IgD-negative memory B cell (primary cell): ENCODE measurements around the gene SAP30L. TPM values are rescaled to one million over a fixed set of nuclear protein-coding genes. Genes with fewer than 3 reads are reported as not detected.

Experiments
- H3K27ac Mint-ChIP-seq, 3 donors: one replicate each; pipeline ENCODE4 v1.8.0; 2020 to 2022; ENCODE audit warnings: mild to moderate bottlenecking in 3 of 3, mixed read lengths in 3 of 3, moderate library complexity in 1 of 3
- H3K27me3 Mint-ChIP-seq: one replicate; pipeline ENCODE4 v1.8.0; 2021; ENCODE audit warnings: mixed read lengths
- H3K36me3 Mint-ChIP-seq: one replicate; pipeline ENCODE4 v1.8.0; 2020; ENCODE audit warnings: mild to moderate bottlenecking, mixed read lengths
- H3K4me1 Mint-ChIP-seq, 3 donors: one replicate each; pipeline ENCODE4 v1.8.0; 2020 to 2022; ENCODE audit warnings: mixed read lengths in 3 of 3, mild to moderate bottlenecking in 1 of 3
- H3K4me3 Mint-ChIP-seq, 4 donors: one replicate each; pipeline ENCODE4 v1.8.0; 2020 to 2022; ENCODE audit warnings: mild to moderate bottlenecking in 4 of 4, mixed read lengths in 4 of 4, moderate library complexity in 3 of 4
- H3K9me3 Mint-ChIP-seq, 3 donors: one replicate each; pipeline ENCODE4 v1.8.0; 2020 to 2021; ENCODE audit warnings: mixed read lengths in 3 of 3, mild to moderate bottlenecking in 1 of 3
- polyA plus RNA-seq: library from polyadenylated mRNA; unstranded; fragments of 300-500 nt; fragmentation: Illumina TruSeq; gene quantifications from one replicate; pipeline ENCODE4 v1.2.3, GENCODE V29; 2021

Gene SAP30L
- polyA plus RNA-seq, 1 donor from 2014 or later = 34.2 TPM

GRCh38 chr5:154437281-154437965, 8.4 kb upstream of the SAP30L start:
- peaks cover 20% of the 10 kb centered on the region for H3K36me3 Mint-ChIP-seq

GRCh38 chr5:154440540-154440939, 5.3 kb upstream of the SAP30L start:
- Mint-ChIP-seq H3K4me3 (no peak overlapping the region), H3K27me3 (no peaks in the 10 kb centered on the region), H3K36me3 (peaks cover 20% of the 10 kb centered on the region), H3K4me1 (peaks cover 4 to 18% (median 11%) of the 10 kb centered on the region in 3 donors), H3K27ac (no peak overlapping the region), H3K9me3 (no peaks in the 10 kb centered on the region)

More at GRCh38 chr5:154437281-154437965, 8.4 kb upstream of the SAP30L start:
- Mint-ChIP-seq H3K4me1 (peaks cover 0 to 7% (median 0%) of the 10 kb centered on the region in 3 donors), H3K27me3 (no peaks in the 10 kb centered on the region), H3K4me3 (peak overlapping the region in 1 of 4 donors; percentile 58), H3K9me3 (no peaks in the 10 kb centered on the region), H3K27ac (no peak overlapping the region)

GRCh38 chr5:154442801-154443200, 3.0 kb upstream of the SAP30L start:
- Mint-ChIP-seq H3K4me1 (peaks cover 18 to 24% (median 20%) of the 10 kb centered on the region in 3 donors), H3K4me3 (peak overlapping the region in 2 of 4 donors; percentile 32 to 43), H3K36me3 (peaks cover 11% of the 10 kb centered on the region), H3K27ac (no peak overlapping the region), H3K27me3 (no peaks in the 10 kb centered on the region), H3K9me3 (no peaks in the 10 kb centered on the region)

- Mint-ChIP-seq H3K4me3 (peak overlapping the region; percentile 97 to 100 (median 100)), H3K4me1 (peaks cover 30 to 38% (median 35%) of the 10 kb centered on the region in 3 donors), H3K36me3 (peaks cover 8% of the 10 kb centered on the region), H3K27me3 (no peaks in the 10 kb centered on the region), H3K9me3 (no peaks in the 10 kb centered on the region), H3K27ac (peak overlapping the region; percentile 83 to 96 (median 94))
These were observed 1.0 kb upstream of the SAP30L start for GRCh38 chr5:154444556-154445421.

GRCh38 chr5:154446195-154447088, 645 bp downstream of the SAP30L start:
- Mint-ChIP-seq H3K9me3 (no peaks in the 10 kb centered on the region), H3K36me3 (peaks cover 8% of the 10 kb centered on the region), H3K27ac (peak overlapping the region; percentile 53 to 96 (median 83)), H3K27me3 (no peaks in the 10 kb centered on the region), H3K4me1 (peaks cover 30 to 42% (median 36%) of the 10 kb centered on the region in 3 donors), H3K4me3 (peak overlapping the region; percentile 89 to 99 (median 94))

GRCh38 chr5:154447089-154447725, 1.4 kb downstream of the SAP30L start:
- Mint-ChIP-seq H3K36me3 (peaks cover 7% of the 10 kb centered on the region), H3K27me3 (no peaks in the 10 kb centered on the region), H3K4me3 (peak overlapping the region; percentile 89 to 99 (median 94)), H3K27ac (peak overlapping the region; percentile 50 to 83 (median 53)), H3K9me3 (no peaks in the 10 kb centered on the region), H3K4me1 (peaks cover 30 to 42% (median 35%) of the 10 kb centered on the region in 3 donors)

GRCh38 chr5:154449786-154450185, 4.0 kb downstream of the SAP30L start:
- peak overlapping the region in 1 of 4 donors; percentile 83 for H3K4me3 Mint-ChIP-seq
- H3K27me3 Mint-ChIP-seq = no peaks in the 10 kb centered on the region
- H3K36me3 Mint-ChIP-seq = peaks cover 8% of the 10 kb centered on the region
- H3K9me3 Mint-ChIP-seq = no peaks in the 10 kb centered on the region
- no peak overlapping the region for H3K27ac Mint-ChIP-seq
- H3K4me1 Mint-ChIP-seq = peaks cover 30 to 36% (median 31%) of the 10 kb centered on the region in 3 donors

GRCh38 chr5:154451957-154452356, 6.2 kb downstream of the SAP30L start:
- no peak overlapping the region for H3K27ac Mint-ChIP-seq
- peaks cover 5% of the 10 kb centered on the region for H3K36me3 Mint-ChIP-seq
- H3K9me3 Mint-ChIP-seq = no peaks in the 10 kb centered on the region
- H3K27me3 Mint-ChIP-seq = no peaks in the 10 kb centered on the region
- peaks cover 20 to 29% (median 23%) of the 10 kb centered on the region in 3 donors for H3K4me1 Mint-ChIP-seq
- no peak overlapping the region for H3K4me3 Mint-ChIP-seq

- Mint-ChIP-seq H3K9me3 (no peaks in the 10 kb centered on the region), H3K27ac (no peak overlapping the region), H3K27me3 (no peaks in the 10 kb centered on the region), H3K4me1 (peaks cover 1 to 4% (median 2%) of the 10 kb centered on the region in 3 donors), H3K4me3 (no peak overlapping the region), H3K36me3 (peaks cover 8% of the 10 kb centered on the region)
These were observed 9.8 kb downstream of the SAP30L start for GRCh38 chr5:154455585-154455984.

GRCh38 chr5:154456540-154456939, 10.7 kb downstream of the SAP30L start:
- H3K36me3 Mint-ChIP-seq = peaks cover 8% of the 10 kb centered on the region
- H3K4me3 Mint-ChIP-seq = no peak overlapping the region
- peaks cover 2 to 7% (median 4%) of the 10 kb centered on the region in 3 donors for H3K4me1 Mint-ChIP-seq
- H3K27me3 Mint-ChIP-seq = no peaks in the 10 kb centered on the region
- no peak overlapping the region for H3K27ac Mint-ChIP-seq
- no peaks in the 10 kb centered on the region for H3K9me3 Mint-ChIP-seq

GRCh38 chr5:154459015-154459414, 13.2 kb downstream of the SAP30L start:
- Mint-ChIP-seq H3K27me3 (no peaks in the 10 kb centered on the region), H3K36me3 (peaks cover 10% of the 10 kb centered on the region), H3K9me3 (no peaks in the 10 kb centered on the region), H3K4me1 (peaks cover 1 to 7% (median 2%) of the 10 kb centered on the region in 3 donors), H3K27ac (no peak overlapping the region), H3K4me3 (no peak overlapping the region)

- Mint-ChIP-seq H3K27ac (no peak overlapping the region), H3K36me3 (peaks cover 8% of the 10 kb centered on the region), H3K9me3 (no peaks in the 10 kb centered on the region), H3K4me3 (no peak overlapping the region), H3K4me1 (peaks cover 1 to 7% (median 2%) of the 10 kb centered on the region in 3 donors), H3K27me3 (no peaks in the 10 kb centered on the region)
These were observed 14.4 kb downstream of the SAP30L start for GRCh38 chr5:154460172-154460571.

- H3K36me3 Mint-ChIP-seq = peaks cover 6% of the 10 kb centered on the region
- no peaks in the 10 kb centered on the region for H3K9me3 Mint-ChIP-seq
- H3K27ac Mint-ChIP-seq = no peak overlapping the region
- H3K4me3 Mint-ChIP-seq = no peak overlapping the region
- H3K4me1 Mint-ChIP-seq = peaks cover 1 to 7% (median 2%) of the 10 kb centered on the region in 3 donors
- H3K27me3 Mint-ChIP-seq = no peaks in the 10 kb centered on the region
These were observed 15.7 kb downstream of the SAP30L start for GRCh38 chr5:154461531-154461930.

- peaks cover 3% of the 10 kb centered on the region for H3K36me3 Mint-ChIP-seq
- peaks cover 1 to 7% (median 2%) of the 10 kb centered on the region in 3 donors for H3K4me1 Mint-ChIP-seq
- H3K9me3 Mint-ChIP-seq = no peaks in the 10 kb centered on the region
These were observed 18.6 kb downstream of the SAP30L start for GRCh38 chr5:154464438-154464837.

More at GRCh38 chr5:154464438-154464837, 18.6 kb downstream of the SAP30L start:
- Mint-ChIP-seq H3K27ac (no peak overlapping the region), H3K4me3 (no peak overlapping the region), H3K27me3 (peaks cover 4% of the 10 kb centered on the region)
